DND-41 (cell line): ENCODE data around the gene FMN1.

Experiments used
- CTCF ChIP-seq: IDR thresholded peaks from 2 replicates; pipeline ENCODE4 v1.5.1; 2012; ENCODE audit warnings: borderline replicate concordance, low read length, moderate library complexity, mild to moderate bottlenecking; ENCODE audit not compliant: poor library complexity, severe bottlenecking; ENCODE audit errors: extremely low read depth
- EZH2 ChIP-seq: IDR thresholded peaks from 3 replicates; pipeline ENCODE4 v1.6.1; 2012; ENCODE audit warnings: borderline replicate concordance, low read depth, mild to moderate bottlenecking, moderate library complexity, low read length, inconsistent platforms; ENCODE audit not compliant: severe bottlenecking

GRCh38 chr15:33014586-33014985, 179.9 kb downstream of the FMN1 start:
- TF ChIP-seq CTCF (no peak), EZH2 (no peak)
